GM21515 (cell line): ENCODE data around the gene MAD1L1.

ENCODE experiments used
- ATAC-seq: cut with Tn5 transposase; IDR thresholded peaks from one replicate; pipeline ENCODE4 v1.9.1; 2021; ENCODE audit not compliant: unreplicated experiment

The MAD1L1 gene

DNA sequence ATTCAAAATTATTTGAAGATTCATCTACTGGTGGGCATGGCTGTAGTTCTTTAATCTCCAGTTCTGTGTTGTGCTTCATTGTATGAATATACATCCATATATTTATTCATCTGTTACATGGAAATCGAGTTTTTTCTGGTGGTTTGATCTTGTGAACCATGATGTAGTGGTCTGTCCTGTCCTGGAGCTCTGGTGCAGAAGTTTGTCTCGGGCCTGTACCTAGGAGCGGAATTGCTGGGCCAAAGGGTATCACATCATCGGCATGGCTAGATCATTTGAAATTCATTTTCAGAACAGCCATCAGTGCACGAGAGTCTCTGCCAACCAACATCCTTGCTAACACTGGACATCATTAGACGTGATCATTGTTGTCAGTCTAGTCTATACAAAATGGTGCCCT lies 455.6 kb downstream of the MAD1L1 start:
- ATAC-seq: no peak

DNA sequence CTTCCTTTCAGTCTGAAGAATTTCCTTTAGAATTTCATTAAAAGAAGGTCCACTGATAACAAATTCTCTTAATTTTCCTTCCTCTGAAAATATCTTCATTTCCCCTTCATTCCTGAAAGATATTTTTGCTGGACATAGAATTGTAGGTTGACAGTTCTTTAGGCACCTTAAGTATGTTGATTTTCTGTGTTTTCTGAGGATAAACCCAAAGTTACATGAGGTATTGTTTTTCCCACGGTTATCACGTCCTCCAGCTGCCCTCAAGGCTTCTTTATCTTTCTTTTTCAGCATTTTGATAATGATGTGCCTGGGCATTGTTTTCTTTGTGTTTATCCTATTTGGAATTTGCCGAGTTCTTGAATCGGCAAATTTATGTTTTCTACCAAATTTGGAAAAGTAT lies 457.4 kb downstream of the MAD1L1 start:
- no peak for ATAC-seq

DNA sequence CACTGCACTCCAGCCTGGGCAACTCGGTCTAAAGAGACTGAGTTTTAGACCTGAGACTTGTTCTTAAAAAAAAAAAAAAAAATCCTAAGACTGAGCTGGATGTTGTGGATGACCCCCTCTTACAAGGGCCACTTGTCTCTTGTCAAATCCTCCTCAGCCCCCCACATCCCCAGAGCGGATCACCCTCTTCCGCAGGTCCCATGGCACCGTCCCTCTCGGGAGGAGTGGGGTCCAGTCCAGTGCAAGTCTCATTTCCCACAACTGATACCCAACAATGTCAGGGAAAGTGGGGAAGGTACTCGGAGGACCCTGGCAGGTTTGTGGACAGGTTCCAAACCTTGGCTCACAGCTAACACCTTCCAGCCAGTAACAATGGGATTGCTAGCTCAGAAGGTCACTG lies 462.4 kb downstream of the MAD1L1 start:
- no peak for ATAC-seq

DNA sequence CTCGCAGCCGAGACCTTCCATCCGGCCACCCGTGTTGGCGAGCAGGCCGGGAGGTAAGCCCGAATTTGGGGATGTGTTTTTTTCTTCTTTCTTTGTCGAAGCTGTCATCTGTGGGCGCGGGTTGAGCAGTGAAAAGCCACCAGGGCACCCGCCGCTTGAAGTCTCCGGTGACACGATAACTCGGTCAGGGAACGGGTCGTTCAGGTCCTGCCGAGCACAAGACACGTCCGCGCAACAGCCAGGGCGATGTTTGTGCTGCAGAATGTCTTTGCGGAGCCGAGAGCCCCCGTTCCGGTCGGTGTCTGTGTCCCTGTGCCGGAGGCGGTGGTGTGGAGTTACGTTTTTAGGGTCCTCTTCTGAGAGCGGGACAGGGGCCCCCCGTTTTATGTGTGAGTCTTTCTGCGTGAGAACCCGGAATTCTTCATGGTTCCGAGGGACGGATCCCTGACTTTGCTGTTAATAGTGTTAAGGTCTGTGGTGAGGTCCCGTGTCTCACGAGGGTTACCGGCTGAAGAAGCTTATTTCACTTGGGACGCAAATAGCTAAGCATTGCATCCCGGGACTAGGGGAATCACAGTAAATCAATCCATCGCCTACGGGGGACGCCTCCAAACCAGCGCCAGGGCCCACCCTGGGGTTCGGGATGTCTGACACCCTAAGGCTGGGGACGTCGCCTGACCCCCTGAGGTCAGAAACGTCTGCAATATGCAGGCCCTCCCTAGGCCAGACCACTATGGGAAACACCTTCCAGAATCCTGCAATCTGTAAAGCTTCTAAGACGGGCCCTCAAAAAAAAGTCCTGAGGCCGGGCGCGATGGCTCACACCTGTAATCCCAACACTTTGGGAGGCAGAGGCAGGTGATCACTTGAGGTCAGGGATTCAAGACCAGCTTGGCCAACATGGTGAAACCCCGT lies 463.2 kb downstream of the MAD1L1 start:
- ATAC-seq: no peak

DNA sequence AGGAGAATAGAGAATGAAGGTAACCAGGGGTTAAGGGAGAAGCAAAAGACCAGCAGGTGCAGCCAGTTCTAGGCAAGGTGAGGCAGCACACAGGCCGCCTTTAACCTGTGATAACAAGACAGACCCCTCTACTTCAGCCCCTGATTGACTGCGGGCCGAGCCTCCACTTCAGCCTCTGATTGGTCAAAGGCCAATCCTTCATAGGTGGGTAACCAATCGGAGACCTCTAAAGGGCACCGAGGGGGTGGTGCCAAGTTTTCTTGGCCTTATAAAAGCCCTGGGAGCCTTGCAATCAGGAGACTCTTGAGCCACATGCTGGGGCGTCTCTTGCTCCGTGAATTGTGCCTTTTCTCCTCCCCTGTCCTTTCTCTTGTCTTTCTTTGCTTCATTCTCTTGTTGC lies 463.9 kb downstream of the MAD1L1 start:
- no peak for ATAC-seq

DNA sequence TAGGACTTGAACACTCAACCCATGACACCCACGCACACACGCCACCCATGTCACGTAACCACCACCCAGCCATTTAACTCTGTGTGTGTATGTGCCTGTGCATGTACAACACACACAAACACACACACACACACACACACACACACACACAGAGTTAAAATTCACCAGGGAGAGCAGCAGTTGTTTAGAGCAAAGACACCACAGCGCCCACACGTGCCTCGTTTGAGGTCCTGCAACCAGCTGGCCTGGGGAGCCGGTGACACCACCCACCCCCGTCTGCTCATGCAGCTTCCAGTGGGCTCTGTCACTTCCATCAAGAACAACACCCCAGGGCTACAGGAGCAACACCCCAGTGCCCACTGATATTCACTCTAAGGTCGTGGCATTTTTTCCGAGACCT lies 465.2 kb downstream of the MAD1L1 start:
- no peak for ATAC-seq
